ENCODE measurements around the gene WWC2. TPM values are rescaled to one million over a fixed set of nuclear protein-coding genes. Genes with fewer than 3 reads are reported as not detected.

The WWC2 gene
- total RNA-seq, 4 donors from 2014 or later, result 24.3 to 50.7 (median 41.8) TPM

- no peak for TF ChIP-seq CTCF (IDR thresholded peaks at IDR 0.05; ENCODE audit: low read depth)
These were observed 45.7 kb downstream of the WWC2 start for GRCh38 chr4:183144787-183145186.

GRCh38 chr4:183145773-183146172 lies 46.7 kb downstream of the WWC2 start:
- no peak for TF ChIP-seq CTCF (IDR thresholded peaks at IDR 0.05; ENCODE audit: low read depth)

GRCh38 chr4:183146478-183146877 lies 47.4 kb downstream of the WWC2 start:
- TF ChIP-seq CTCF (IDR thresholded peaks at IDR 0.05; ENCODE audit: low read depth), result no peak

GRCh38 chr4:183147196-183147595 lies 48.1 kb downstream of the WWC2 start:
- no peak for TF ChIP-seq CTCF (IDR thresholded peaks at IDR 0.05; ENCODE audit: low read depth)

- TF ChIP-seq CTCF (IDR thresholded peaks at IDR 0.05; ENCODE audit: low read depth), result no peak
These were observed 48.9 kb downstream of the WWC2 start for GRCh38 chr4:183147983-183148382.

GRCh38 chr4:183149616-183150539 lies 50.8 kb downstream of the WWC2 start:
- TF ChIP-seq CTCF (IDR thresholded peaks at IDR 0.05; ENCODE audit: low read depth), result no peak

GRCh38 chr4:183153190-183153916 lies 54.3 kb downstream of the WWC2 start:
- no peak for TF ChIP-seq CTCF (IDR thresholded peaks at IDR 0.05; ENCODE audit: low read depth)

Data from subcutaneous adipose tissue (tissue), 4 donors.